Globus pallidus (tissue), 1 donor: ENCODE results near the gene SP5.
"Not testable (repeated sequence)": the region's sequence is repeated elsewhere in the genome, so short reads cannot be mapped to it uniquely, and the experiment has no call there.

Experiments
- DNase-seq: peaks from one replicate; pipeline ENCODE4 v3.0.0-alpha.2; 2015; ENCODE audit warnings: low spot score

The SP5 gene

DNA sequence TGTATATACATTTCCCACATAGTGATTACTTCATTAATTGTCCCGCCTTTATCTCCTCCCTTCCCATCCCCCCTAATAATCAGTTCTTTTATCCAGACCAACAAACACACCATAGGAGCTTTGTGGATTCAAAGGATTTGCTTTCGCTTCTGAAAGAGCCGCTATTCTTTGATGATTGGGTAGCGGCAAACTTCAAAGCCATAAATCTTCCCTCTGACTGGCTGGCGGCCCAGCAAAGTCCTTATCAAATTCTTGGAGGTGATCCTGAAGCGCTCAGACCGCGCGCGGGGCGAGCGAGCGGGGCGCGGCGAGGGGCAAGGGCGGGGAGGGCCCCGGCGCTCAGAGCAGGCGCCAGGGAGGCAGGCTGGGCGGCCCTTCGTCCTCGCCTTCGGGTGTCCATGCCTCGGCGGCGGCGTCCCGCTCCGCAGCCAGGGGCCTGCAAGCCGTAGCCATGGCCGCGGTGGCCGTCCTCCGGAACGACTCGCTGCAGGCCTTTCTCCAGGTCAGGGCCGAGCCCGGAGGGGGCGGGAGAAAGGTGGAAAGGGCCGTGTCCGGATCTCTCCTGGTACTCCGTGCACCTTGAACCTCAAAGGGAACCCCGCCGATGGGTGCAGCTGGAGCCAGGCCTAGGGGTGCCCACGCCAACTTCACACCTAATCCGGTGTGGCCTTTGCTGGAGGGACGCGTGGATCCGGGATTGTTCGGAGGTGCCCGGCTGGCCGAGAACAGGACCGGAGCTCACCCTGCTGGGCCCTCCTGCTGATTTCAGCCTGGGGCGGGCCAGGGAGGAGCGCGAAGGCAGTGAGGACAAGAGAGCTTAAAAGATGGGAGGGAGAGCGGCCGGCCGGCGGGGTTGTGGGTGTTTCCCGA, at the start of gene SP5:
TSS of gene SP5 (plus strand) at position 276 of the 870 bp plus-strand sequence. CDS start at position 452, 176 bp downstream.
- DNase-seq: peak; percentile 7

DNA sequence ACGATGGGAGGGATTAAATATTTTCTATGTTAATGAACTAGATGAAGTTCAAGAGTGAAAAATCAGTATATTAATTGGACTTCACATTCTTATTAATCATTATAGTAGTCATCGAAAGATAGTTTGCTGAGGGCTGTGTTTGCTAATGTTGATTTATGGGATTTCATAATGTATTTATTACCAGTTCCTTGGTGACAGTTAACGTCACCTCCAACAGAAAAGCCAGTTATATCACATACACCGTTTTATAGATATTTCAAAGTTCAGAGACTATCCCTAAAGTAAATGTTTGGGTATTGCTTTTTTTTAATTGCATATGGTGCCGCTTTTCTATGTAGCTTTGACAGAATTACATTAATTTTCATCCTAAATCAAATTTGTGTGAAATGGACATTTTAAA, 49.4 kb upstream of the SP5 start:
- DNase-seq: no peak

DNA sequence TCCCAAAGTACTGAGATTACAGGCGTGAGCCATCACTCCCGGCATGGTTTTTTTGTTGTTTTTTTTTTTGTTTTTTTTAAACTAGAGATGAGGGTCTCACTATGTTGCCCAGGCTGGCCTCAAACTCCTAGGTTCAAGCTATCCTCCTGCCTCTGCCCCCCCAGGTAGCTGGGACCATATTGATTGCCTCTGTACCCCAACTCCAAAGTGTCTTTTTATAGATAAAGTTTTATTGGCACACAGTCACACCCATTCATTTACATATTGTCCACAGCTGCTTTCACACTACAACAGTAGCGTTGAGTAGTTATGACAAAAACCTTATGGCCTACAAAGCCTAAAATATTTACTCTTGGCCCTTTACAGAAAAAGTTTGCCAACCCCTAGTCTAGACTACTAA, 45.2 kb upstream of the SP5 start:
- no peak for DNase-seq

DNA sequence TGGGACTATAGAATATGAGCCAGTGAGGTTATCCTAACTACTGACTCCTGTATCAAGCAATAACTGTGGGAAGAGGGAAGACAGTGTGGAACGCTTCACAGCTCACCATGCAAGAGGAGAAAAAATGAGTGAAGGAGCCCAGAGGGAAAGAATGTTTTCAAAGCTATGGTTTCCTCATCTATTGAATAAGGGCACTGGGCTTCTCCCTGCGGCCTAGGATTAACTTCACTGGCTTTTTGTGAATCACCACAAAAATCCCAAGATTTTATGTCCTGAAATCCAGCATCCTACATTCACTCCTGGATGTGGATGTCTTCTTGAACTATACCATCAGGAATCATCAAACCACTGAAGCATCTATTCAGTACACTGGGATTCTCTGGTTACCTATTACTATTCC, 44.5 kb upstream of the SP5 start:
- DNase-seq: no peak

DNA sequence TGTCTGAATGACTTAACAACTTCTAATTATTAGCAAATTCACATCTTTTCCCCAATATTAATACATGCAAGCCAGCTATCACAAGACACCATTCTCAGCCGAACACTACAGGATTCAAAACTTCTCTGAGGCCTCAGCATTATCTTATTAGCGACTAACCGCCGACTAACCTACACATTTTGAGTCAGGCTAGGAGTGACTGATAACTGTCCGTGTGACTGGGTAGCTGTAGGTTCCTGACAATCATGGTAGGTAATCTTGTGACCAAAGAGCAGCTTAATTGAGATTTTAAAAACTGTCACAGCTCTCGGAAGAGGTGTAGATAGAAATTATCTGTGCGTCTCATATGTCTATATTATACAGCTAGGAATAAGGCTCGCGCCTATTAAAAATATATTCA, 44.1 kb upstream of the SP5 start:
- DNase-seq: no peak

DNA sequence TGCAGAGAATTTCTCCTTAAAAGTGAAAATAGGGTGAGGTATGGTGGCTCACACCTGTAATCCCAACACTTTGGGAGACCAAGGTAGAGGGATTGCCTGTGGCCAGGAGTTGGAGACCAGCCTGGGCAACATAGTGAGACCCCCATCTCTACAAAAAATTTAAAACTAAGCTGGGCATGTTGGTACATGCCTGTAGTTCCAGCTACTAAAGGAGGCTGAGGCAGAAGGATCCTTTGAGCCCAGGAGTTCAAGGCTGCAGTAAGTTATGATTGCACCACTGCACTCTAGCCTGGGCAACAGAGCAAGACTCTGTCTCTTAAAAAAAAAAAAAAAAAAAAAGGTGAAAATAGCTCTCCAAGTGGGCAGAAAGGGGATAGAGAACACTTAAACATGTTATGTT, 40.9 kb upstream of the SP5 start:
- not testable (repeated sequence) for DNase-seq

DNA sequence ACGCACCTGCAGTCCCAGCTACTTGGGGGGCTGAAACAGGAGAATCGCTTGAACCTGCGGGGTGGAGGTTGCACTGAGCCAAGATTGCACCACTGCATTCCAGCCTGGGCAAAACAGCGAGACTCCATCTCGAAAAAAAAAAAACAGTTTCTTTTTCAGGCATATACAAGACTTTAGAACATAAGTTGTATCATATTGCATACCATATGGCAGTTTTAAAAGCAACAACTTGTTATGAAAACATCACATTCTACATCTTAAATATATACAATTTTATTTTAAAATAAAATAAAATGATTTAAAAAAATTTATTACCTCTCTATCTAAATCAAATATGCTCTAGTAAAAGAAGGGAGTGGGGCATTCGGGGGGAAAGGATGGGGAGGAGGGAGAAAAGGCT, 39.4 kb upstream of the SP5 start:
- no peak for DNase-seq

DNA sequence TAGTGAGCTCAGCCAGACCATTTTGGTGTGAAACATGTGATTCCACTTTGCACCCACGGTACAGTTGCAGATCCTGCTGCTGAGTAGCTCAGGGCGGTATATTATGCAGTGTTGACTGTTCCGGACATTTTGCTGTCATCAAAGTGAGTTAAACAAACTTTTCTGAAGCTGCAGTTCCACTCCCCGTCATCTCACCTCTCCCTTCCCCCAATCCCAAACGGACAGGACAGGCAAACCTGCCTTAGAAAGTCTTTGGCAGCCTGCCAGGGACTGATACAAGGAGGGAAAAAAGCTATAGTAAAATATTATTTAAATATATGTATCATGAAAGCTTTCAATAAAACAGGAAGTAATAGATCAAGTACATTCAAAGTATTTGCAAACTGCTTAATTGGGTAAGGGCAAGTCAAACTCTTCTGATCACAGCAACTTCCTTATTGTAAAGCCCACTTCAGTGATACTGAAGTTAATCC, 35.5 kb upstream of the SP5 start:
- no peak for DNase-seq

DNA sequence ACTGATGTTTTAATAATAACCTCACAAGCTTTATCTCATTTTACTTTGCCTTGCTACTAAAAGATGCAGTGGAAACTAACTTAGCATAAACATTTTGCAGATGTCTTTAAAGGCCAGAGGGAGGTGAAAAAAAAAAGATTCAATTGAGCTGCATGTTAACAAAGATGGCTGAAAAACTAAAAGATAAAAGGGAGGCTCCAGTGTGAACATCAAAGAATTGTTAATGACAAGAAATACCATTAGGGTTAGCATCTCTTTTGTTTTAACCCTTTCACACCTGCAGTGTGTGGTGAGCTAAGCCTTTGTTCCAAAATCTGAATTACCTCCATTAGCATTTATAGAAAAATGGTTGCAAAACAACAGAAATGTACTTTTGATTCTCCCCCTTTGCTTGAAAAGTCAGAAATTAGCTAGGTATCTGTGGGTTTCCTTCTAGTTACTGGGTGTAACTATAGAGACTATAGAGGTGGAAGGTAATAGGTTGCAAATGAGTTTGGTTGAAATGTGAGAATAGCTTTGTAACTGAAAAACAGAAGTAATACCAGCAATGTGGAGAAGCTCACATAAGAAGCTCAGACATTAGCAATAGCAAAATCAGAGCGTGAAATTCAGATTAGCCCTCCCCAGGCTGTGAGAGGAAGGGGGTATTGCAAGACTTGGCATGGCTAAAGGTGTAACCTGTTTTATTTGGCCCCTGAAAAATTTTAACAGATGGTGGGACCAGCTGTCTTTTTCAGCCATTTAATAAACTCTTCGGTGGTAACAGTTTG, 34.8 kb upstream of the SP5 start:
- DNase-seq: no peak

DNA sequence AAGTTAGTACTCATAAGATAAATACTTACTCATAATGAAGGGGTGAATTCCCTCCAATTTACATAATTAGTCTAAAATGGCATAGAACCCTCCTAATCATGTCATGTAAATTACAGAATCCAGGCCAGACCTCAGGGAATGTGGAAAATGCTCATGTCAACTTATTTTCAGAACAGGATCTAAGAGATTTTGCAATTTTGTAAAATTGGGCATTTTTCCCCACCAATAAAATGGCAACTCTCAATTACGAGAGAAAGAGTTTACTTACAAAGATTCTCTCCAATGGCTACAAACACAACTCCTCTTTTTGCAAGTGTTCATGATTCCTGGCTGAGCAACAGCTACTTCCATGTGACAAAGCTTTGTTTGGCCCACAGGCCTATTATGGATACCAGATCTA, 33.8 kb upstream of the SP5 start:
- DNase-seq: no peak

DNA sequence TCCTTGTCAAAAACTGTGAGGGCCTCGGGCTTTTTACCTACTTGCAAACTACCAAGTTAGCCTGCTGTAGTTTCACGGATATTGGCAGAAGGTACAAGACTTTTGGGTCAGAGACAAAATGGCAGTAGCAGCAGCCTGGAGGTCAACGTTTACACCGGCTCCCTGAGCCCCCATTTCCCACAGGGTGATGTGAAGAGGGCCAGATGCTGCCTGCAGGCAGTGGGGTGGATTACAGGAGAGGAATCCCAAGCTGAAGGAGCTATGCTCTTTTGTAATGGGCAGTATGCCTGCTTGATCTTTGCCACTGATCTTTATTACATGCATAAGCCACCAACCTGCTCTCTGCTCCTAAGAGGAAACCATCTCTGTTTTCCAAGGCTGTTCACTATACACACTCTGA, 29.5 kb upstream of the SP5 start:
- no peak for DNase-seq

DNA sequence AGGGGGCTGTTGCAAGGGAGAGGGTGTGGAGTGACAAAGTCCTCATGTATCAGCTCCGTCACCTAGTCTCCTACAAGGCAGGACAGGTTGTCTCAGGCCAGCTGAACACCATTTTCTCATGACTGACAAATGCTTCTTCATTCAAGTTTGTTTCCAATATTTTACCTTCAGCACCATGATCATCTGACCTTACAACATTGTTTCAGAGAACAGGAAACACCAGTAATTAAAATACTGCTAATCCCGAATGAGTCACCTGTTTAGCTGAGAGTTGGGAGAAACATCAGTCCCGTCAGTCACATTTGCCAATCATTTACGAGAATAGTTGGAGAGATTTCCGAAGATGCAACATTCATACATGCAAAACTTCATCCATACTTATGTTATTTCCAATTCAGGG, 25.7 kb upstream of the SP5 start:
- no peak for DNase-seq

DNA sequence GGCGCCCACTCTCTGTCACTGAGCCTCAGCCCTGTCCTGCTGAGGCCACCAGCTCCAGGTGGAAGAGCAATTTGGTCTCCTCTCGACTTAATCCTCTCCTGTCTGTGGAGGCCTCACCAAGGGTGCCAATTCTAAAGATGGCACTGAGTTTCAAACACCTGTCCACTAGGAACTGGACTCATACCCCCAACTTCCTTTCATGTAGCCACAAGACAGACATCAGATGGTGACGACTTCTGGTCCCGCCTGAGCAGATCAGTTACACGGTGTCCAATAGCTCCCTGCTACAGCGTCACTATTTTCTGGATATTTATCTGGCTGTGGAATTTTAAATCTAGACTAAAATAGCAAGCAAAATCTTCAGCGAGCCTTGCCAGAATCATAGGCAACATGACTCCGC, 24.5 kb upstream of the SP5 start:
- no peak for DNase-seq

DNA sequence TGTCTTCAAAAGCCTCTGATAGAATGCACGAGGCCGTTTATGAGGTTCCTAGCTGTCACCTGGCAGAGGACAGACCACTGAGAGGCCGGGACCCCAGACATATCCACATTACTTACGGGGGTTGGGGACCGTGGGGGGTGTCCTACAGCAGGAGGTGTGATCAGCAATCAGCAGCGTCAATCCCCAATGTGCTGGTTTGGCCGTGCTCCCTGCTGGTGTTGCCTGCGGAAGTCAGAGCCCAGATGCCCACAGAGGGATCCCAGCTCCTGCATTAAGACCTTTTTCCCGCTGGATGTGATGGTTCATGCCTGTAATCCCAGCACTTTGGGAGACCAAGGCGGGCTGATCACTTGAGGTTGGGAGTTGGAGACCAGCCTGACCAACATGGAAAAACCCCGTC, 20.8 kb upstream of the SP5 start:
- no peak for DNase-seq

DNA sequence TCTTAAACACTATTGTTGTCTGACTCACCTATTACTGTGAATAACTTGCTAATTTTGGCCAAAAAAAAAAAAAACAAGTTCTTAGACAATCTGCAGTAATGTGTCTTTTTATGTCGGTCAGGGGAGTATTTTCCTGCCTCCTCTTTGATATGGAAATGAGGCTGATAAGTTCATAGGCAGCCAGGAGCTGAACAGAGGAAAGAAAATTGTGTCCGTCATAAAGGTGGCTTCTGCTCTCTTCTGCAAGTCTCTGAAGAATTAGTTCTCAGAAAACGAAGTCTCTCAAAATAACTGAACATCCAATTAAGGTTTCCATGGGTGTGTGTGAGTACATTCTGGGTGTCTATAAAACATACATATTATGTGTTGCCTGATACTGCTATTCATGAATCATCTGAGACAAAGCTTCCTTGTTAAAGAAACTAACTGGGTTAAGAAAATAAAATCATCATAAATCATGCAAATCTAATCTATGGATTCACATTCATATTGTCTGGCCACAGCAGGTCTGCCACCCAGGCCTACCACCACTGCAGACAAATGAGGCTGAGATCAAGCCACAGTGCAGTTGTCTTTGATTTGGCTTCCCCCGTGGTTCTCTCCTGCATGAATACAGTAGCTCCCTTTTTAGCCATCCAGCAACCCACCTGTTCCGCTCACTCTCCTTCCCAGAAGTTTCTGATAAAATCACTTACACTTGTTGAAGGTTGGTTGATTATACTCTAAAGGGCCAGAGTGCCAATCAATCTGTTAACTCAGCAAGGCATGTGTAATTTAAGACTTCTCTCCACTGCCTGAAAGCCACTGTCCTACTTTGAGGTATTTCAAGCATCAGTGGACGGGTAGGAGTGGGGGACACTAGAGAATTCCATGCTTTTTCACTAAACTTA, 19.4 kb upstream of the SP5 start:
- DNase-seq: no peak

DNA sequence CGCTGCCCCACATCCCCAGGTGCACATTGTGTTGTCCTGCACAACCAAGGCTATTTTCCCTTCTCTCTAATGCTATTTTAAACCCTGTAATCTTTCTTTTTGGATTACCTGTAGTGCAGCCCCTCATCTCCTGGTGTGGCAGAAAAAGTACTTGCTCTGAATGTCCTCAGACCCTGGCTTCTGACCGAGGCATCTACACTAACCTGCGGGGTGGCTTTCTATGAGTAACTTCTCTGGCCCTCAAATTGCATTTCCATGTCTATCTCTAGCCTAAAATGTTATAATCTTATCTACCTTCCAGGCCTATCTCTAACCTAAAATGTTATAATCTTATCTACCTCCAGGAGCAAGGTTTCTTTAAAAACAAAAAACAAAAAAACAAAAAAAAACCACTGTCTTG, 18.2 kb upstream of the SP5 start:
- no peak for DNase-seq

DNA sequence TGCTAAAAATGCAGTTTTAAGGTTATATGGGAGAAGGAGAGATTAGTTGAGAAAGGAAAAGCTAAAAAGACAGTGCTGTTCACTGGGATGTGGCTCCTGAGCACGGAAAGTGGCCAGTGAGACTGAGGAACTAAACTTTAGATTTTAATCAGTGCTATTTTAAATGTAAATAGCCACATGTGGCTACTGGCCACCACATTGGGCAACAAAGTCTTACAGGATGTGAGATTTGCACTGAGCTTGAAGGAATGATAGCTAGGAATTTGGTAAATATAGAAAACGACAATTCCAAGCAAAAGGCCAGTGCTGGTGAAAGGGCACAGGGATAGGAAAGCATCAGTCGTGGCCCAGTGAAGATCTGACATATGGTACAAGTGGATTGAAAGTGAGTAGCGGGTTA, 14.1 kb upstream of the SP5 start:
- no peak for DNase-seq

DNA sequence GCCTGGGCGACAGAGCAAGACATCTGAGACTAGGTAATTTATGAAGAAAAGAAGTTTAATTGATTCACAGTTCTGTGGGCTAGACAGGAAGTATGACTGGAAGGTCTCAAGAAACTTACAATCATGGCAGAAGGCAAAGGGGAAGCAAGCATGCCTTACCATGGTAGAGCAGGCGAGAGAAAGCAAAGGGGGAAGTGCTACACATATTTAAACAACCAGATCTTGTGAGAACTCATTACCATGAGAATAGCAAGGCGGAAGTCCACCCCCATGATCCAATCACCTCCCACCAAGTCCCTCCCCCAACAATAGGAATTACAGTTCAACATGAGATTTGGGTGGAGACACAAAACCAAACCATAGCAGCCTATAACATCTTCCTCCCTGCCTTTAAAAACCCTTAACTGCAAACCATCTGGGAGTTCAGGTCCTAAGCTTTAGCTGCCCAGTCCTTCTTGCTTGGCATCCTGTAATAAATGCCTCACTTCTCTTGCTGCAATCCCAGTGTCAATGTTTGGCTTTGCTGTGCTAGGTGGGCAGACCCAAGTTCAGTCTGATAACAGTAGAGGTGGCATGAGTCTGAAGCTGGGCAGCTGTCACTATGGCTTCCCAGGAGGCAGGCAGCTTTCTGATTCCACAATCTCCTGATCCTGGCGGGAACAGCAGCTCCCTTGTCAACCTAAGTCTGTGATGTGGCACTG, 11.2 kb upstream of the SP5 start:
- DNase-seq: no peak

DNA sequence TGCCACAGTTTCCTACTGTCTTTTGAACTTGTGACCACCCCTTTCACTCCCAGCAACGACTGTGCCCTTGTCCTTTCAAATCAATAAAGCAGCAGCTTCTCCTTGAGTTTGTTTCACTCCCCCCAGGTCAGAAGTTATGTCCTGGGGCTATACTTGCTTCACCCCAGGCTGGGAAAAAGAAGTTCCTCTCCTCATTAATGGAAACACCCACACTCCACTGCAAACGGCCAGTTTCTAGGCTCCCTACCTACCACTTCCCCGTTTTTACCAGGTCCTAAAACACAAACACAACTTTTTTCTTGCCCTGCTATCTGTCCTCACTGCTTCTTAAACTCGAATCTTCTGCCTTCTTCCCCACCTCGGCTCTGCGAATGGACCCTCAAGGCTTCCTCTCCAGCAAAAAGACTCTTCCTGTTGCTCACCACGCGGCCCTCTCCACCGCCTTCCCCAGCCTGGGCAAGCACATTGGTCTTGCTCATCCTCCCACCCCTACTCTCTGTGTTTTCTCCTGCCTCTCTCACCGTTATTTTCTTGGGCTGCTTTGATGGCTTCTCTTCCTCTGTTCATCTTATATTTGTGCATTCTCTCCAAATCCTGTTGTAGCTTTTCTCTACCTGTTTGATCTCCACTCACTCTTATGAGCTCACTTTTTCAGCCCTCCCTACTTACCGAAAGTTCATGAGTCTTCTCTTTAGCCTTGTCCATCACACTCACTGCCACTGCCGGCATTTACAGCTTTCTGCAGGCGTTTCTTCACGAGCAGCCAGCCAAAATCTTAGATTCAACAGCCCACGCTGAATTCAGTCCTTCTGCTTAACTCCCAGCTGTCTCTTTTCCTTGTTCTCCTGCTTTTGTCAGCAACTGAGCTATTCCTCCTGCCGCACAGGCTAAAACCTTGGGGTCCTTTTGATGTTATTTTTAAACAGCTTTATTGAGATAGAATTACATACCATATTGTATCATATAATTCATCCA, 7.0 kb upstream of the SP5 start:
- no peak for DNase-seq

DNA sequence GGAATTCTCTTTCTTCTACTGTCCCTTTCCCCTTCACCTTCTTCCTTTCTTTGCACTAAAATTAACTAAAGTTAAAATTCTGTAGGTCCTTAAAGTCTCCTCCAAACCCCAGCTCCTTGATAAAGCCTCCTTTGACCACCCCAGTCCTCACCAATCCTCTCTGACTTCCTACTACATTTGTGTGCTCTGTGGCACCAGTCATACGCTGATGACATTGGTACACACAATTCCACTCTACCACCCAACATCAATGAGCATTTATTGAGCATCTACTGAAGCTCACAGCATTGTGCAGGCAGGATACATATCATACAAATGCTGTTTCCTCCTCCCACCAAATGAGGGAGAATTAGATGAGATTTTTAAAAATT, 4.5 kb upstream of the SP5 start:
- no peak for DNase-seq
